Stimulated activated CD4-positive, alpha-beta T cell treated with anti-CD3 and anti-CD28 coated beads, TNF-alpha, amount 100 ng/mL, for 1 hour (primary cell): ENCODE data around the gene PDE6C.

ENCODE experiments used
- DNase-seq, 3 donors: peaks; one replicate each; pipeline ENCODE4 v3.0.0-alpha.2; 2020; ENCODE audit warnings: low read depth in 3 of 3, low spot score in 1 of 3

The PDE6C gene

GRCh38 chr10:93593749-93594148 lies 18.6 kb upstream of the PDE6C start:
- no peak for DNase-seq

- no peak for DNase-seq
These were observed 17.8 kb upstream of the PDE6C start for GRCh38 chr10:93594518-93594917.

GRCh38 chr10:93595378-93596161 lies 16.8 kb upstream of the PDE6C start:
- DNase-seq: no peak

GRCh38 chr10:93596539-93596938 lies 15.8 kb upstream of the PDE6C start:
- DNase-seq: no peak

GRCh38 chr10:93597075-93597599 lies 15.2 kb upstream of the PDE6C start:
- no peak for DNase-seq

- no peak for DNase-seq
These were observed 14.2 kb upstream of the PDE6C start for GRCh38 chr10:93598157-93598556.

GRCh38 chr10:93599335-93599734 lies 13.0 kb upstream of the PDE6C start:
- DNase-seq: no peak

- no peak for DNase-seq
These were observed 12.6 kb upstream of the PDE6C start for GRCh38 chr10:93599778-93600177.

GRCh38 chr10:93600446-93601145 lies 11.7 kb upstream of the PDE6C start:
- no peak for DNase-seq

- no peak for DNase-seq
These were observed 11.1 kb upstream of the PDE6C start, which contains the start of gene RBP4 for GRCh38 chr10:93601146-93601773. TSS of gene RBP4 (minus strand) at chr10:93601235. CDS start at chr10:93601028, 207 bp downstream.

GRCh38 chr10:93601774-93602162 lies 10.6 kb upstream of the PDE6C start:
- no peak for DNase-seq

- DNase-seq: no peak
These were observed 9.3 kb upstream of the PDE6C start for GRCh38 chr10:93603023-93603422.

- DNase-seq: no peak
These were observed 8.2 kb upstream of the PDE6C start for GRCh38 chr10:93604146-93604545.

- DNase-seq: no peak
These were observed 3.9 kb upstream of the PDE6C start for GRCh38 chr10:93608421-93608820.

- no peak for DNase-seq
These were observed 789 bp downstream of the PDE6C start for GRCh38 chr10:93613126-93613525.

- DNase-seq: no peak
These were observed 1.9 kb downstream of the PDE6C start for GRCh38 chr10:93614101-93614825.

GRCh38 chr10:93615576-93616235 lies 3.4 kb downstream of the PDE6C start:
- DNase-seq: no peak

GRCh38 chr10:93620925-93621324 lies 8.6 kb downstream of the PDE6C start:
- no peak for DNase-seq

GRCh38 chr10:93622942-93623341 lies 10.6 kb downstream of the PDE6C start:
- DNase-seq: no peak

- DNase-seq: no peak
These were observed 16.5 kb downstream of the PDE6C start for GRCh38 chr10:93628858-93629257.
